Osteocyte (in vitro differentiated cells): ENCODE measurements around the gene PIN1. TPM values are rescaled to one million over a fixed set of nuclear protein-coding genes. Genes with fewer than 3 reads are reported as not detected.
A peak's percentile ranks its signal among the peaks of the same experiment; 100 is the strongest.
"Not testable (repeated sequence)": the region's sequence is repeated elsewhere in the genome, so short reads cannot be mapped to it uniquely, and the experiment has no call there.

ENCODE experiments used
- DNase-seq: peaks from one replicate; pipeline ENCODE4 v3.0.0; 2021; ENCODE audit warnings: mixed read lengths; ENCODE audit not compliant: unreplicated experiment; ENCODE audit errors: extremely low spot score
- H3K27ac Mint-ChIP-seq: one replicate; pipeline ENCODE4 v1.8.0; 2021; ENCODE audit warnings: mild to moderate bottlenecking, mixed read lengths; ENCODE audit not compliant: unreplicated experiment
- H3K27me3 Mint-ChIP-seq: one replicate; pipeline ENCODE4 v1.8.0; 2021; ENCODE audit warnings: mixed read lengths; ENCODE audit not compliant: unreplicated experiment
- H3K36me3 Mint-ChIP-seq: one replicate; pipeline ENCODE4 v1.8.0; 2021; ENCODE audit warnings: mixed read lengths; ENCODE audit not compliant: unreplicated experiment
- H3K4me1 Mint-ChIP-seq: one replicate; pipeline ENCODE4 v1.8.0; 2021; ENCODE audit warnings: mixed read lengths; ENCODE audit not compliant: unreplicated experiment
- H3K4me3 Mint-ChIP-seq: one replicate; pipeline ENCODE4 v1.8.0; 2021; ENCODE audit warnings: mild to moderate bottlenecking, moderate library complexity, mixed read lengths; ENCODE audit not compliant: unreplicated experiment
- H3K9me3 Mint-ChIP-seq: one replicate; pipeline ENCODE4 v1.8.0; 2021; ENCODE audit warnings: mixed read lengths; ENCODE audit not compliant: unreplicated experiment
- CTCF ChIP-seq: fragments of 200-600 bp; sonication (generic); IDR thresholded peaks from 2 replicates; pipeline ENCODE4 v1.5.0; 2021; ENCODE audit warnings: antibody characterized with exemption, mild to moderate bottlenecking, moderate library complexity
- total RNA-seq: library from RNA; stranded (reverse); gene quantifications from 2 replicates; pipeline ENCODE4 v1.2.1, GENCODE V29; 2021

PIN1 gene
- total RNA-seq, 1 donor from 2014 or later, result 67.4 TPM

- no peaks in the 10 kb centered on the region for H3K27me3 Mint-ChIP-seq
- peaks cover 24% of the 10 kb centered on the region for H3K4me1 Mint-ChIP-seq
- no peaks in the 10 kb centered on the region for H3K9me3 Mint-ChIP-seq
- no peak for DNase-seq
- H3K36me3 Mint-ChIP-seq, result no peaks in the 10 kb centered on the region
- TF ChIP-seq CTCF, result no peak
- no peak overlapping the region for H3K27ac Mint-ChIP-seq
- H3K4me3 Mint-ChIP-seq, result no peak overlapping the region
Measured at GRCh38 chr19:9789066-9789465, 46.1 kb upstream of the PIN1 start.

GRCh38 chr19:9789579-9789978 lies 45.5 kb upstream of the PIN1 start:
- not testable (repeated sequence) for DNase-seq, H3K9me3 Mint-ChIP-seq, H3K4me3 Mint-ChIP-seq, H3K36me3 Mint-ChIP-seq, H3K27ac Mint-ChIP-seq, H3K27me3 Mint-ChIP-seq
- H3K4me1 Mint-ChIP-seq, result peaks cover 18% of the 10 kb centered on the region

GRCh38 chr19:9791073-9791367 lies 44.1 kb upstream of the PIN1 start:
- H3K9me3 Mint-ChIP-seq, H3K27me3 Mint-ChIP-seq, H3K36me3 Mint-ChIP-seq, DNase-seq: not testable (repeated sequence)
- peak overlapping the region; percentile 92 for H3K4me3 Mint-ChIP-seq
- peak overlapping the region; percentile 92 for H3K27ac Mint-ChIP-seq
- peaks cover 11% of the 10 kb centered on the region for H3K4me1 Mint-ChIP-seq

GRCh38 chr19:9791552-9792205 lies 43.4 kb upstream of the PIN1 start:
- Mint-ChIP-seq H3K27me3 (no peaks in the 10 kb centered on the region), H3K36me3 (no peaks in the 10 kb centered on the region), H3K9me3 (no peaks in the 10 kb centered on the region), H3K4me3 (peak overlapping the region; percentile 92), H3K4me1 (peaks cover 11% of the 10 kb centered on the region), H3K27ac (peak overlapping the region; percentile 98)
- DNase-seq, result peak; percentile 97
- no peak for TF ChIP-seq CTCF

GRCh38 chr19:9792206-9793070 lies 42.7 kb upstream of the PIN1 start:
- TF ChIP-seq CTCF, result no peak
- H3K27me3 Mint-ChIP-seq, result no peaks in the 10 kb centered on the region
- H3K9me3 Mint-ChIP-seq, result no peaks in the 10 kb centered on the region
- peak overlapping the region; percentile 92 for H3K4me3 Mint-ChIP-seq
- peaks cover 11% of the 10 kb centered on the region for H3K4me1 Mint-ChIP-seq
- H3K27ac Mint-ChIP-seq, result peak overlapping the region; percentile 98
- H3K36me3 Mint-ChIP-seq, result no peaks in the 10 kb centered on the region
- peak; percentile 97 for DNase-seq

GRCh38 chr19:9793071-9793591 lies 42.0 kb upstream of the PIN1 start:
- peaks cover 11% of the 10 kb centered on the region for H3K4me1 Mint-ChIP-seq
- no peaks in the 10 kb centered on the region for H3K27me3 Mint-ChIP-seq
- peak overlapping the region; percentile 92 for H3K4me3 Mint-ChIP-seq
- H3K9me3 Mint-ChIP-seq, result no peaks in the 10 kb centered on the region
- DNase-seq, result no peak
- no peak for TF ChIP-seq CTCF
- H3K27ac Mint-ChIP-seq, result peak overlapping the region; percentile 77
- H3K36me3 Mint-ChIP-seq, result no peaks in the 10 kb centered on the region
